Fibroblast of skin of abdomen (primary cell): Measurements from ENCODE around the gene COP1. TPM values are rescaled to one million over a fixed set of nuclear protein-coding genes. Genes with fewer than 3 reads are reported as not detected.
A peak's percentile ranks its signal among the peaks of the same experiment; 100 is the strongest.
"Not testable (repeated sequence)": the region's sequence is repeated elsewhere in the genome, so short reads cannot be mapped to it uniquely, and the experiment has no call there.

Source experiments
- DNase-seq: peaks from one replicate; pipeline ENCODE4 v3.0.0-alpha.2; 2013
- polyA plus RNA-seq, 2 experiments: library from polyadenylated mRNA; unstranded; fragments of 120-200 nt; gene quantifications; one replicate each; pipeline ENCODE4 v1.2.1, GENCODE V29; 2013; ENCODE audit not compliant: insufficient read length in 2 of 2

The COP1 gene
- polyA plus RNA-seq (2013, experiment 1 of 2; ENCODE audit: insufficient read length): 45.2 TPM
- 44.5 TPM for polyA plus RNA-seq (2013, experiment 2 of 2; ENCODE audit: insufficient read length)

- peak; percentile 95 for DNase-seq
Observed at GRCh38 chr1:176206961-176207902, at the start of gene COP1. COP1 (minus strand) TSS chr1:176207286; CDS start chr1:176206978, 308 bp downstream.

DNA sequence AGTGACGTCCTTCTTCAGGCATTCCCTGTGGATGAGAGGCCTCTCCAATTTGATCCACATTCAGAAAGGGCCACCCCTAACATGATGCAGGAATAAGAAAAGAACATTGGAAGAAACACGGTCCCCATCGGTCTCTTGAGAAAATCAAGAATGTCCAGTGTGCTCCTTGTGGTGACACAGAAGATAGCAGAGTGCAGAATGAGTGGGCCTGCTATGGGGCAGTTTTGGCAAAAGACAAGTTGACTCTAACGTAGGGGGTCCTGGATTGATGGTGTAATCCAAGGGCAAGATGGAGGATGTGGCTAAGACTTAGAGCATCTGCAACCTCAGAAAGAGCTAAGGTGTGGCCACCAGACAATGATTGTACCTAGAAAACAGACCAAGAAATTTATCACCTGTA lies 45.1 kb upstream of the COP1 start:
- no peak for DNase-seq

DNA sequence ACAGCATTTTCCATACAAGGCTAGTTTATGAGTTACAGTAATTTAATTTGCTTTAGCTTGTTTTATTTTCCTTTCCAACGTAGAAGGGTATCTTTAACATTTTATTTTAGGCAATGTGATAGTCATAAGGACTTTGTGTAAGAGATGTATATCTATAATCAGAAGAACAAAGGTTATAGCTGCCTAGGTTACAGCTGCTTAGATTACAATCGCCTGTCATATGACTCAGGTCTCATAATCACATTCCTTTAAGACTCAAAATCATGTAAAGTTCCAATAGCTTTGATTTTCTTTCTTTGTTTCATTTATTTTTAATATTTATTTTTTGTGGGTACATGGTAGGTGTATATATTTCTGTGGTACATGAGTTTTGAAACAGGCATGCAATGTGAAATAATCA lies 37.8 kb upstream of the COP1 start:
- DNase-seq: no peak

DNA sequence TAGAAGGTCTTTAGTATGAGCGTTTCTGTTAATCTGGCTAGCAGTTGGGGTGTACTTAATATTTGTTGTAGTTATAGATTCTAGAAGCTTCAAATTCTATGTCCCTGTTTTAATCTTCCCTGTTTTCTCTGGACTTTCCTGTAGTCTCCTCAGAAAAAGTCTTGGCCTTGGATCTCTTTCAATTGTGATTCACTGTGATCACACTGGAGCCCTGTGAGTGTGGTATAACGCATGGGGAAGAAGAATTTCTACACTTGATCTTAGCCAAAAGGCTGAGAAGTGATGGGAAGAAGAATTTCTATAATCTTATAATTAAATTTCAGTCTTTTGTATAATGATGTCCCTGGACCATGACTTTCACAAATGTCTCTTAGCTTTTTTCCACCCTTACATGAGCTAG lies 36.7 kb upstream of the COP1 start:
- peak; percentile 57 for DNase-seq

DNA sequence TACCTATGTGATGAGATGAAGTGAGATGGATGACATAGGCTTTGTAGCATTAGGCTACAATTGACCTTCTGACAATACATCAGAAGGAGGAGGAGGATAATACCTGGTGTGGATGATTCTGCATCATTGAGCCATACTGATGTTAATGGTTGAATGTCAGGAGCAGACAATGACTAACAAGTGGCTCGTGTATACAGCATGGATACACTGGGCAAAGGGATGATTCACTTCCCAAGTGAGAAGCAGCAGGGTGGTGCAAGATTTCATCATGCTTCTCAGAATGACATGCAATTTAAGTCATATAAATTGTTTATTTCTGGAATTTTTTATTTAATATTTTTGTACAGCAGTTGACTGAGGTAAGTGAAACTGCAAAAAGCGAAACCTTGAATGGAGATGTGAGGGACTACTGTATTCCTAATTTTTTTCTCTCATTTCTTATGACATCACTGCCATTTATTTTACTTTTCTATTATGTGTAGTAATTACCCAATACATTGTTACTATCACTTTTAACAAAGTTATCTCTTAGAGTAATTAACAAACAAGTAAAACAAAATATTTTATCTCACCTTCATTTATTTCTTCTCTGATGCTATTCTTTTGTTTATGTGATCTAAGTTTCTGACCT lies 34.4 kb upstream of the COP1 start:
- peak; percentile 91 for DNase-seq

DNA sequence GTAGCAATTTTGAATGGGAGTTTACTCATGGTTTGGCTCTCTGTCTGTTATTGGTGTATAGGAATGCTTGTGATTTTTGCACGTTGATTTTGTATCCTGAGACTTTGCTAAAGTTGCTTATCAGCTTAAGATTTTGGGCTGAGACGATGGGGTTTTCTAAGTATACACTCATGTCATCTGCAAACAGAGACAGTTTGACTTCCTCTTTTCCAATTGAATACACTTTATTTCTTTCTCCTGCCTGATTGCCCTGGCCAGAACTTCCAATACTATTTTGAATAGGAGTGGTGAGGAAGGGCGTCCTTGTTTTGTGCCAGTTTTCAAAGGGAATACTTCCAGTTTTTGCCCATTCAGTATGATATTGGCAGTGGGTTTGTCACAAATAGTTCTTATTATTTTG lies 26.6 kb upstream of the COP1 start:
- DNase-seq: not testable (repeated sequence)

- DNase-seq: no peak
Observed at GRCh38 chr1:176227579-176227978, 20.5 kb upstream of the COP1 start.

DNA sequence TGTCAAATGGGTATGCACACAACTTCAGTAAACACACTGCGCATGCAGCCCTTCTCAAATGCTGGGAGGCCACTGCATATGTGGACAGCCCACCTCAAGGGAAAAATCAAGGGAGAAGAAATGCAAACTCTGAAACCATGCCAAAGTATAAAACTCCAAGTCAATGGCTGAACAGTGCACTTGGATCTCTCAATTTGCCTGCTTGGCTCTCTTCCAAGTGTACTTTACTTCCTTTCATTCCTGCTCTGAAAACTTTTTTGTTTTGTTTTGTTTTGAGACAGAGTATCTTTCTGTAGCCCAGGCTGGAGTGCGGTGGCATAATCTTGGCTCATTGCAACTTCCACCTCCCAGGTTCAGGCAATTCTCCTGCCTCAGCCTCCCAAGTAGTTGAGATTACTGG lies 18.8 kb upstream of the COP1 start:
- DNase-seq: no peak

DNA sequence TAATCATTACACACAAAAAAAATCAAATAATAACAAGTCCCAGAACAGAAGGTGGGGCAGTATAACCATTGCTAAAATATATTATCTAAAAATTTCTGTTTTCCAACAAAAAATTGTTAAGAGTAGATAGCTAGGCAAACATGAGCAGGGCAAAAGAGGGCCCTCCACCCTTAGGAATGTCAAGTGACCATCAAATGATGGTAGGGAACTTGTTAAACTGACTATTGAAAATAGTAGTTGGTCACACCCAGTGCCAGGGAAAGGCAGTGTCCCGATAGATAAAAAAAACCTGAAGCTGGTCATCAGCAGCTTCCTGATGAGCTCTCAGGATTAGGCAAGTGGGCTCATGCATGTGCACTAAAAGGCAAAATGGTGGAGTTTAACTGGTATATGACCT lies 18.4 kb upstream of the COP1 start:
- DNase-seq: no peak

GRCh38 chr1:176222196-176222595 lies 15.1 kb upstream of the COP1 start:
- no peak for DNase-seq

DNA sequence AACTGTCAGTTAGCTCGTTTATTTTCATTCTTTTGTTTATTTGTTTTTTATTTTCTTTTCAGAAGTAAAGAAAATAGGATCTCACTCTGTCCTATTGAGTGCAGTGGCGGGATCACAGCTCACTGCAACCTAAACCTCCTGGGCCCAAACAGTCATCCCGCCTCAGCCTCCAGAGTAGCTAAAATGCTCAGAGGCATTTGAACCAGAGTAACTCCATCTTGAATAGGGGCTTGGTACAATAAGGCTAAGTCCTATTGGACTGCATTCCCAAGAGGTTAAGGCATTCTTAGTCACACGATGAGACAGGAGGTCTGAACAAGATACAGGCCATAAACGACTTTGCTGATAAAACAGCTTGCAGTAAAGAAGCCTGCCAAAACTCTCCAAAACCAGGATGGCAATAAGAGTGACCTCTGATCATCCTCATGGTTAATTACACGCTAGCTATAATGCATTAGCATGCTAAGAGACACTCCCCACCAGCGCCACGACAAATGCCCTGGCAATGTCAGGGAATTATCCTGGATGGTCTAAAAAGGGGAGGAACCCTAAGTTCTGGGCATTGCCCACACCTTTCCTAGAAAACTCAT lies 13.1 kb upstream of the COP1 start:
- no peak for DNase-seq

DNA sequence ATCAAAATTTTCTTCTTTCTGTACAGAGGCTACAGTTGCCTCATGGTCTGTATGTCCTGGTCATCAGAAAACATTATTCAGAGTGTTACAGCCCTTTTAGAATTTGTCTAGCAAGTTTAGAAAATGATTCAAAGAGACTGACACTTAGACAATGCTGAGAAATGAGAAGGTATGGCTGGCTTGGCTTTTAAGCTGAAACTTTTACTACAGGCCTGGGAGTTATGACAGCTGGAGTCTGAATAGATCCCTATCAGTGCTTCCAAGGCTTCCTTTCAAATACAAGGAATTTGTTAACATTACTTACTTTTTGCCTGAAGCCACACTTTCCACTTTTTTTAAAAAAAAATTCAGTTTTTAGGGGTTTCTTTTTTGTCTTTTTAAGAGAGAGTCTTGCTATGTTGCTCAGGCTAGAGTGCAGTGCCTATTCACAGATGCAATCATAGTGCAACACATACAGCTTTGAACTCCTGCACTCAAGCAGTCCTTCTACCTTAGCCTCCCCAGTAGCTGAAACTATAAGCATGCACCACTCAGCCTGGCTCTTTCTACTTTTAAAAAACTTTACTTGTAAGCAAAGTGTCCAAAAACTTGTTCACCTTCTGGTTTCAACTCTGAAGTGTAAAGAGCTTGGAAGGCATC lies 10.5 kb upstream of the COP1 start:
- no peak for DNase-seq

DNA sequence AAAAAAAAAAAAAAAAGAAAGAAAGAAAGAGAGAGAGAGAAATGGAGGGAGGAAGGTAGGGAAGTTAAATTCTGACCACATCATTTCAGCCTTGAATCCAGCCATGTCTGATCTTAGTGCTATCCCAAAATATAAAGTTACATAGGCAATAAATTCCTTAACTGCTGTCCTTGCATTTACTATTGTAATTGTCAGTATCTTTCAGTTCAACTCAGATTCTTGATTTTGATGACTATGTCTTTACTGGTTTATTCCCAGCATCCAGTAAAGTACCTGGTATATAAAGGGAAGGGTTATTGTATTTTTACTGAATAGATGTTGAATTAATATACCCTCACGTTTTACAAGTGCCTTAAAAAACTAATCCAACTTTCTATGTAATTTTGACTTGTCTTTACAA lies 8.9 kb upstream of the COP1 start:
- DNase-seq: no peak

DNA sequence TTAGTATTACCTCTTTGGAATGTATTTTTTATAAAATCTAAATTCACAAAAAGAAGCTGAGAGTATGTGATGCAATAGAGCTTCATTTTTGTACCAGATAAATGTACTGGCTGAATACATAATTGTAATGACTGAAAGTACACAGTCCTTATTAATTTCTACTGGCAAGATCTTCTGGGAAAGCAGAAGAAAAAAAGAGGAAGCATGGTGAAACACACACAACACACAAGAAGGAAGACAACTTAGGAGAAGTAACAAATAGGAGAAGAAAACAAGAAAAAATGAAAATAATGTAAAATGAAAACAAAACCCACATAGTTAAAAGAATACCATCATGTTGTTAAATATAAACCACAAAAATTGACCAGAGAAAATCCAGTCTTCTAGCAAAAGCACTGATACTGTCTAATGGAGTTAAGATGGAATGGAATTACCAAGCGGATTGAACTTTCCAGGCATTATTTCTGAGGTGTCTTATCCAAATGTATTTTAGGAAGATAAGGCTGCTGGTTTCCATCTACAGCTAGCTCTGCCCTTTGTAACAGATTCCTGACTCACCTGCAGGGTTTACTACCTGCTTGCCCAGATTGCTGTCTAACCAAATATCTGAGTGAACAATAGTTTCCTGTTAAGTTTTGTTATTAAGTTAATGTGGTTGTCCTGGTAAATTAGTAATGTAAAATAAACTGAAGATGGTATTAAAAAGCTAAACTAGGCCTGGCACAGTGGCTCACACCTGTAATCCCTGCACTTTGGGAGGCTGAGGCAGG lies 4.5 kb upstream of the COP1 start:
- no peak for DNase-seq

GRCh38 chr1:176208034-176208433 lies 948 bp upstream of the COP1 start:
- DNase-seq: no peak

DNA sequence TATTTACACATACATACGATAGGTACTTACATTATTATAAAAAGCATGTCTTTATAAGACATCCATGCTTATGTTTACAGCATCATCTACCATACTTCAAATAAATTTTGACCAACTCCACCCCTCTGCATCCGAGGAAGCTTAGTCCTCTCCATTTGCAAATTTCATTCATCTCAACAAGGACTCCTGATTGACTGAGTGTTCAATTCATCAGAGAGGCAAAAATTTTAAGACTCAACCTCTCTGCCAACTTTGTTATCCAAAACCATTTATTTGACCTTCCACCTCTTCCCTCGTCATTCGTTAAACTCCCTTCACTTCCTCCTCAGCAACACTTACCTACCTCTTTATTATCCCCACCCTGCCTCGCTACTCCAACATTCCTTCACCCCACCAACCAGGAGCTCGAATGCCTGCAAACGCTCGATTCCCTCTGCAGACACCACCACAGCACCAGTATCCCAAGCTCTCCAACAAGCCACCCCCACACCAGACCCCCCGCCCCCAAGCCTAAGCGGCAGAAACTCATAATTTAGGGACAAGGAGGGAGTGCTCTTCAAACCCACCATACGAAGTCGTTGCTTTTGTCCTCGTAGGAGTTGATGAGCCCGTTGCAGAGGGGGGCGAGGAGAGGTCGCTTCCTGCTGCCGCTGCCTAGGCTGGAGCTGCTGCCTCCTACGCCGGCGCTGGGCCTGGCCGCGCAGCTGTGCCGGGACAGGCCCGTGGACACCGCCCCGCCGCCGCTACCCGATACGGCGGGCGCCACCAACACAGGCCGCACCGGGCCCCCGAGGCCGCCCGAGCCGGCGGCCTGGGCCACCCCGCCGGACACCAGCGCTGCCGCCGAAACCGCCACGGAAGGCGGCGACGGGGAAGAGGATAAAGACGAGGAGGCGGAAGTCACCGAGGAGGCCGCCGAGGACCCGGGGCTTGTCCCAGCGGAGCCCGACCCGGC lies 803 bp downstream of the COP1 start:
- peak; percentile 32 for DNase-seq

DNA sequence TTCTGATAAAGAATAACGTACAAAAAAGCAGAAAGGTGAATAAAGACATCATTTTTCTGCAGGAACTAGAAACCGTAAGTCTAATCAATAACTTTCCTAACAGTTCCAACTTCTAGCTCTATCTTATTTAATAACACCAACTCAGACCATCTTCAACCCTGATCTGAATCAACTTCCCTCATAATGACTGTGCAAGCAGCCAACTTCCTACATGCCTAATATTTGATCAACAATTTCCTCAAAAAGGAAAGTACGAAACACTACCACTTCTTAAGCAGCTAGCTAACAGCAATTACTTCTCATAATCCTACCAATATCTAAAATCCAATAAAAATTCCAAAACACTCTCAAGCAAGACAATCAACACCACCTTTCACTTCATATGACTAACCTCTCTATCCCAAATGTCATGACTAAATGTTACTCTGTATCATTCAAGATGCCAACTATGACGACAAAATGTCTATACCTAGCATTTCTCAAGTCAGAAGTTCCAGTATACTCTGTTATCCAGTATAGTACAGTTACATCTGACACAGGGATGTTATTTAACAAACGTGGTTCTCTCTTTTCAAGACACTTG lies 1.7 kb downstream of the COP1 start:
- DNase-seq: no peak

DNA sequence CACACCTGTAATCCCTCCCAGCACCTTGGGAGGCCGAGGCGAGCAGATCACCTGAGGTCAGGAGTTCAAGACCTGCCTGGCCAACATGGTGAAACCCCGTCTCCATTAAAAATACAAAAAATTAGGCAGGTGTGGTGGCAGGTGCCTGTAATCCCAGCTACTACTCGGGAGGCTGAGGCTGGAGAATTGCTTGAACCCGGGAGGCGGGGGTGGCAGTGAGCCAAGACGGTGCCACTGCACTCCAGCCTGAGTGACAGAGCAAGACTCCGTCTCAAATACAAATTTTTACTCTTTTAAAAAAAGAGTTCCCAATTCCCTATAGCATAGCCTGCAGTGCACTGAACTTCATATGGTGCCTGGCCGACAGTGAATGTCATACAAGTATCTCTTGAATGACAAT lies 2.4 kb downstream of the COP1 start:
- DNase-seq: not testable (repeated sequence)

- no peak for DNase-seq
Observed at GRCh38 chr1:176203735-176204134, 3.4 kb downstream of the COP1 start.

DNA sequence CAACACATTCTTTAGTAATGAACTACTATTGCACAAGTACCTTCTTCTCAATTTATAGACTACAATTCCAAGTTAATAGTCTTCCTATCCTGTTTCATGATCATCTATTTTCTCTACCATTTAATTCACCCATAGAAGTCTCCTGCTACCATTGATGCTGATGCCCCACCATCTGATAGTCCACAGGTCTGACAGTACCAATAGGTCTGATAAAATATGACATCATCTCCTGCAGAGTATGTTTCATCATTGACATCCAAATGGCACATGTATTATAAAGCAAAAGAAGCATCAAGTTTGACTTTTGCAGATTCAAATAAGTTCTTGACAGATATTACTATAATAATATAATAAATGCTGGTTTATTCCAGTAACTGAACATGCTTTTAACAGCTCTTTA lies 5.5 kb downstream of the COP1 start:
- no peak for DNase-seq

- DNase-seq: no peak
Observed at GRCh38 chr1:176199707-176200106, 7.4 kb downstream of the COP1 start.
